MM.1S (cell line): ENCODE data around the gene PINLYP.
"Not testable (repeated sequence)": the region's sequence is repeated elsewhere in the genome, so short reads cannot be mapped to it uniquely, and the experiment has no call there.

Source experiments
- DNase-seq: peaks from one replicate; pipeline ENCODE4 v3.0.0-alpha.2; 2015
- H2AFZ ChIP-seq: fragments of 300-600 bp; sonication (generic); 2 replicates; pipeline ENCODE4 v1.6.0; 2016; ENCODE audit warnings: antibody characterized with exemption, low read length
- H3F3A ChIP-seq: fragments of 300-600 bp; sonication (generic); 2 replicates; pipeline ENCODE4 v1.6.1; 2016; ENCODE audit warnings: mild to moderate bottlenecking, antibody characterized with exemption, low read length, moderate library complexity, mixed read lengths; ENCODE audit not compliant: insufficient read depth
- H3K27ac ChIP-seq: fragments of 300-600 bp; sonication (generic); 2 replicates; pipeline ENCODE4 v1.5.1; 2016; ENCODE audit warnings: mild to moderate bottlenecking, low read length
- H3K27me3 ChIP-seq: fragments of 300-600 bp; sonication (generic); replicated peaks from 2 replicates; pipeline ENCODE4 v1.6.0; 2016; ENCODE audit warnings: low read length; ENCODE audit not compliant: insufficient read depth
- H3K36me3 ChIP-seq: fragments of 300-600 bp; sonication (generic); replicated peaks from 2 replicates; pipeline ENCODE4 v1.6.1; 2016; ENCODE audit warnings: mild to moderate bottlenecking, low read length, mixed read lengths; ENCODE audit not compliant: insufficient read depth
- H3K4me1 ChIP-seq: fragments of 300-600 bp; sonication (generic); 2 replicates; pipeline ENCODE4 v1.6.1; 2016; ENCODE audit warnings: low read length, mixed read lengths
- H3K4me2 ChIP-seq: fragments of 300-600 bp; sonication (generic); 2 replicates; pipeline ENCODE4 v1.6.0; 2016; ENCODE audit warnings: low read depth, low read length
- H3K4me3 ChIP-seq: fragments of 300-600 bp; sonication (generic); 2 replicates; pipeline ENCODE4 v1.5.1; 2016; ENCODE audit warnings: low read length, mixed read lengths
- H3K79me2 ChIP-seq: fragments of 300-600 bp; sonication (generic); 2 replicates; pipeline ENCODE4 v1.6.1; 2016; ENCODE audit warnings: mixed run types, low read length, mixed read lengths
- H3K9ac ChIP-seq: fragments of 300-600 bp; sonication (generic); 2 replicates; pipeline ENCODE4 v1.6.1; 2016; ENCODE audit warnings: low read length, mixed read lengths
- H3K9me2 ChIP-seq: fragments of 300-600 bp; sonication (generic); replicated peaks from 2 replicates; pipeline ENCODE4 v1.6.1; 2016; ENCODE audit warnings: mild to moderate bottlenecking, low read length, mixed read lengths; ENCODE audit not compliant: insufficient read depth
- H3K9me3 ChIP-seq: fragments of 300-600 bp; sonication (generic); replicated peaks from 2 replicates; pipeline ENCODE4 v1.6.1; 2016; ENCODE audit warnings: mild to moderate bottlenecking, low read length, mixed read lengths; ENCODE audit not compliant: insufficient read depth
- H4K20me1 ChIP-seq: fragments of 300-600 bp; sonication (generic); 2 replicates; pipeline ENCODE4 v1.6.1; 2016; ENCODE audit warnings: mild to moderate bottlenecking, low read length, moderate library complexity, mixed read lengths; ENCODE audit not compliant: insufficient read depth
- CTCF ChIP-seq: fragments of 300-600 bp; sonication (generic); IDR thresholded peaks from 2 replicates; pipeline ENCODE4 v1.5.1; 2016; ENCODE audit warnings: antibody characterized with exemption, low read length, mixed read lengths
- EZH2 ChIP-seq: fragments of 300-600 bp; sonication (generic); optimal IDR thresholded peaks from 2 replicates; pipeline ENCODE3; 2017; ENCODE audit warnings: low read depth, mild to moderate bottlenecking, antibody characterized with exemption, low read length, mixed read lengths
- EZH2phosphoT487 ChIP-seq: fragments of 300-600 bp; sonication (generic); IDR thresholded peaks from 2 replicates; pipeline ENCODE4 v1.6.1; 2018; ENCODE audit warnings: antibody characterized with exemption, low read length

Gene PINLYP

GRCh38 chr19:43599635-43600295, 24.2 kb downstream of the PINLYP start:
- no peak for DNase-seq
- no peak overlapping the region for H3K4me3 ChIP-seq
- H3F3A ChIP-seq: peaks cover 7% of the 10 kb centered on the region; the same call in 1 of the 2 replicates
- TF ChIP-seq CTCF: no peak
- TF ChIP-seq EZH2: no peak
- TF ChIP-seq EZH2phosphoT487: no peak
- peaks cover 43% of the 10 kb centered on the region for H3K79me2 ChIP-seq
- H3K27ac ChIP-seq: no peak overlapping the region
- no peaks in the 10 kb centered on the region for H3K9me2 ChIP-seq
- H2AFZ ChIP-seq: no peak overlapping the region
- H3K4me1 ChIP-seq: peaks cover 11% of the 10 kb centered on the region
- no peaks in the 10 kb centered on the region for H3K27me3 ChIP-seq
- no peaks in the 10 kb centered on the region for H4K20me1 ChIP-seq
- H3K36me3 ChIP-seq: no peaks in the 10 kb centered on the region
- no peaks in the 10 kb centered on the region for H3K9me3 ChIP-seq
- no peak overlapping the region for H3K9ac ChIP-seq
- no peak overlapping the region for H3K4me2 ChIP-seq

- not testable (repeated sequence) for DNase-seq, H3K27me3 ChIP-seq, H3K36me3 ChIP-seq, H3K9me3 ChIP-seq, H3K9me2 ChIP-seq, H3F3A ChIP-seq, H3K4me3 ChIP-seq, H4K20me1 ChIP-seq, H2AFZ ChIP-seq, H3K9ac ChIP-seq, H3K4me2 ChIP-seq, H3K27ac ChIP-seq
- Histone ChIP-seq H3K79me2 (peaks cover 37% of the 10 kb centered on the region), H3K4me1 (peaks cover 11% of the 10 kb centered on the region)
Observed at GRCh38 chr19:43600326-43600725, 24.7 kb downstream of the PINLYP start.

- Histone ChIP-seq H3K9me3 (no peaks in the 10 kb centered on the region), H3K4me2 (no peak overlapping the region), H3K9ac (no peak overlapping the region), H3K36me3 (no peaks in the 10 kb centered on the region), H3K4me1 (no peaks in the 10 kb centered on the region), H3F3A (no peaks in the 10 kb centered on the region), H4K20me1 (no peaks in the 10 kb centered on the region), H3K9me2 (no peaks in the 10 kb centered on the region), H3K4me3 (no peak overlapping the region), H3K27ac (no peak overlapping the region), H3K79me2 (0 out of 2 replicates have a peak, but pooled peaks cover 2% of the 10 kb centered on the region), H2AFZ (no peak overlapping the region), H3K27me3 (no peaks in the 10 kb centered on the region)
- TF ChIP-seq EZH2phosphoT487 (no peak), EZH2 (no peak), CTCF (no peak)
- no peak for DNase-seq
Observed at GRCh38 chr19:43605875-43606568, 30.4 kb downstream of the PINLYP start.
